GM12873 (cell line): ENCODE data around the gene FOXE1.

ENCODE experiments used
- TF ChIP-seq, protein P1 (sequence below): IDR thresholded peaks from 2 replicates; pipeline ENCODE4 v1.5.1; 2012; ENCODE audit warnings: low read depth, mild to moderate bottlenecking, moderate library complexity, low read length, control low read depth; ENCODE audit not compliant: insufficient read depth; ENCODE audit errors: missing control alignments

Gene FOXE1

DNA sequence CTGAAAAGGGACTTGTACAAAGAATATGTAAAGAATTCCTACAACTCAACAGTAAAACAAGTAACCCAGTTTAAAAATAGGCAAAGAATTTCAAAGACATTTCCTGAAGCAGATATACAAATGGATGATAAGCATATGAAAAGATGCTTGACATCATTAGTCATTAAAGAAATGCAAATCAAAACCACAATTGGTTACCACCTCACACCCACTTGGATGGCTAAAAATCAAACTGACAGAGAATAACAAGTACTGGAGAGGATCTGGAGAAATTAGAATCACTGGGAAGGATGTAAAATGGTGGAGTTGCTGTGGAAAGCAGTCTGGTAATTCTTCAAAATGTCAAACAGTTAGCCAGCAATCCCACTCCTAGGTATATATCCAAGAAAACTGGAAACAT, 12.5 kb upstream of the FOXE1 start:
- TF ChIP-seq, protein P1, sequence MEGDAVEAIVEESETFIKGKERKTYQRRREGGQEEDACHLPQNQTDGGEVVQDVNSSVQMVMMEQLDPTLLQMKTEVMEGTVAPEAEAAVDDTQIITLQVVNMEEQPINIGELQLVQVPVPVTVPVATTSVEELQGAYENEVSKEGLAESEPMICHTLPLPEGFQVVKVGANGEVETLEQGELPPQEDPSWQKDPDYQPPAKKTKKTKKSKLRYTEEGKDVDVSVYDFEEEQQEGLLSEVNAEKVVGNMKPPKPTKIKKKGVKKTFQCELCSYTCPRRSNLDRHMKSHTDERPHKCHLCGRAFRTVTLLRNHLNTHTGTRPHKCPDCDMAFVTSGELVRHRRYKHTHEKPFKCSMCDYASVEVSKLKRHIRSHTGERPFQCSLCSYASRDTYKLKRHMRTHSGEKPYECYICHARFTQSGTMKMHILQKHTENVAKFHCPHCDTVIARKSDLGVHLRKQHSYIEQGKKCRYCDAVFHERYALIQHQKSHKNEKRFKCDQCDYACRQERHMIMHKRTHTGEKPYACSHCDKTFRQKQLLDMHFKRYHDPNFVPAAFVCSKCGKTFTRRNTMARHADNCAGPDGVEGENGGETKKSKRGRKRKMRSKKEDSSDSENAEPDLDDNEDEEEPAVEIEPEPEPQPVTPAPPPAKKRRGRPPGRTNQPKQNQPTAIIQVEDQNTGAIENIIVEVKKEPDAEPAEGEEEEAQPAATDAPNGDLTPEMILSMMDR: no peak

DNA sequence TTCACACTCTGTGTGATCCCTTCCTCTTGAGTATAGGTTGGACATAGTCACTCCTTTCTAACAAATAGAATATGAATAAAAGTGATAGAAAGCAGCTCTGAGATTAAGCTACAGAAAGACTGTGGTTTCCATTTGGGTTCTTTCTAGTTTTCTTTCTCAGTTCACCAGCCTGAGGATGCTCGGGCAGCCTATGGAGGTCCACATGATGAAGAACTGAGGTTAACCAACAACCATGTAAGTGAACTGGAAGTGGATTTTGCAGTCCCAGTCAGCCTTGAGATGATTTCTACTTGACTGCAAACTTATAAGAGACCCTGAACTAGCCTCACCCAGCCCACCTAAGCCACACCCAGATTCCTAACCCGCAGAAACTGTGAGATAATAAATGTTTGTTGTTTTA, 10.1 kb upstream of the FOXE1 start:
- TF ChIP-seq, protein P1: no peak

DNA sequence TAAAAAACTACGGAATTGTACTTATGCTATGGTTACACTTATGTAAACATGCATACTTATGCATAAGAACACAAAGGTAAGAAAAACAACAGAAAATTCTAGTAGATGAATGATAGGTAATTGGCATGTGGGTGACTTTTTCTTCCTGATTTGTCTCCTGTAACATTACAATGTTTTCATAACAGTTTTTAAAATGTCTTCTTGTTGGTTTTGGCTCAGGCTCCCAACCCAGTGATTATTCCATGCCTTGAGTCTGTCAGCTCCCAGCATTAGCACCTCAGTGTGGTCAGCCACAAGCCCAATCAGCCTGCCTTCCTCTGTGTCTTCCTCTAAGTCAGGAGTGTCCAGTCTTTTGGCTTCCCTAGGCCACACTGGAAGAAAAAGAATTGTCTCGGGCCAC, 7.9 kb upstream of the FOXE1 start:
- TF ChIP-seq, protein P1: no peak

DNA sequence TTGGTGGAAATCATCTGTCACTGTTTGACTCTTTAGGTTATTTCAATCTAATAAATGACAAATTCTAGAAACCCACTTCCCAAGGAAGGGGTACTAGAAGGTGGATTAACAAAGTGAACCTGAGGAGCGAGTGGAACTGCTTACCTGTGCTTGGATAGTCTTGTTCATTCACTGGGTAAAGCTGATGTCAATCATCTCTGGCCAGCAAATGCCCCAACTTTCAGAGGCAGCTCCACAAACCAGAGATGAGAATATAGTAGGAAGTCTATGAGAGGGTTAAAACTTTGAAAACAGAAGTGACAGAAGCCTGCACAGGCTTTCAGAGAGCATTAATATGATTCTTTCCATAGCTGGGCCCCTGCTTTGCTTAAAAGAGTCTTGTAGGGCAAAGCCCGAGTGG, 7.3 kb upstream of the FOXE1 start:
- TF ChIP-seq, protein P1: no peak

DNA sequence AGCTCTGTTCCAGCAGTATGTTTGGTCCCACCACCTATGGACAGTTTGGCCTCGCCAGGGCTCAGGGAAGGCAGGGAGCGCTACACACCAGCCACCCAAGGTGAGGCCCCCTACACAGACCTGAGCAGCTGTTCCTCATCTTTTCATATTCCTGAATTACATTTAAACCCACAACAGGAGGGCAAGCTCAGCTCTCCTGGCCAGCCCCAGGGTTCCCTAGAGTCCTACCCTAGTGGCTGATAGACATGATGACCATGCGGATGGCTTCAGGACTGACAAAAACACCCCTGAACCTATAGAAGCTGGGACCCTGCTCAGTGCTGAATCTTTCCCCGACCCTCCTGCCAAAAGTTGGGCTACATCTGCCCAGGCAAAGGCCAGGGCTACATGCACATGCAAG, 6.7 kb upstream of the FOXE1 start:
- TF ChIP-seq, protein P1: no peak

DNA sequence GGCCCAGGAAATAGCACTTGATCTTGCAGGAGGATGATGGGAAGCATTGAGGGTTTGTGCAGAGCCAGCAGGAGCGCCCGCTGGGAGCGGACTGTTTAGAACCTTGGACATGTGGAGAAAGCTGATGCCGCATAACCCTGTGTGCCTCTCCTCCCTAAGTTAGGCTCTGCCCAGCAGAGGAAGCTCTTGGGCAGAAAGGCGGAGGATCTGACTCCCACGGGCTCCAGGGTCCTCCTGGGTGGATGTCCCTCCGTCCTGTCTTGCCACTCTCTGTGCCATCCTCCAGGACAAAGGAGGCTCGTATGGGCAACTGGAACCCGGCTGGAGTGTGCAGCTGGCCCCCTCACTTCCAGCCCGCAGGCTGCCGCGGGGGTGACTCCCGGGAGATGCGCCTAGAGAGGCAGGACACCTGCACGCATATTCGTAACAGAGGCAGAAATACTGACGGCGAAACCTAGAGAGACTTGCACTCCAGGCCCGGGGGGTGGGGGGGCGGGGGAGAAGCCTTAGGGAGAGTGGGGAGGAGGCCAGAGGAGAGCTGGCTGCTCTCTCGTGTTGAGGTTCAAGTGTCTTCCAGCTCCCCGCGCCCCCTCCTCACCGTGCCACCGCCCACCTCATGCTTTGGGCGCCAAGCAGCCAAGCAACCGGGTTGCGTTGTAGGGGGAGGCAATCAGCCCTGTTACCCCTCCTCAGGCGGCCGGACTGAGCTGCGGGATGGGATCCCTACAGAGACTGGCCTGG, 5.4 kb upstream of the FOXE1 start:
- TF ChIP-seq, protein P1: no peak

DNA sequence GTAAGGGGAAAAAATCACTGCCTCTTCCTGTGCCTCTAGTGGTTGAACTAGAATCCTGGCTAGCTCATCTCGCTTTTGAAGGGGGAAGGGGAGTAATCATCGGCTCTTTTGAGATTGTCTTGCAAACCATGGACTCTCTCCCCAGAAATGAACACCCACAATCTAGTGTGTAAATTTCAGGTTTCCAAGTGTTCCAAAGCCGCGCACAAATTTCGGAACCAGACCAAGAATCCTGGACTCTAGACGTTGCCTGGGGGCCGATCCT, 4.9 kb upstream of the FOXE1 start:
- TF ChIP-seq, protein P1: peak; percentile 1
